HCT116 (cell line): ENCODE measurements around the gene ORM1. TPM values are rescaled to one million over a fixed set of nuclear protein-coding genes. Genes with fewer than 3 reads are reported as not detected.

ENCODE experiments used
- ATAC-seq: fragments of 200-7000 bp; cut with Tn5 transposase; 2 replicates; pipeline ENCODE4 v1.9.1; 2020; ENCODE audit warnings: mild to moderate bottlenecking, moderate library complexity
- BruUV-seq: library from RNA; stranded (reverse); fragments of 400-500 nt; replicated peaks from 2 replicates; lab custom pipeline; 2021; lab: Mats Ljungman, UMichigan
- CTCF ChIA-PET: fragments of 300-600 bp; sonication (Branson Sonifier 250); formaldehyde crosslinking; loops from one replicate; lab custom pipeline; 2021; ENCODE audit warnings: antibody characterized with exemption; lab: Charles Lee
- POLR2A ChIA-PET: fragments of 300-600, 350-600 bp; sonication (Branson Sonifier 250); formaldehyde crosslinking; loops from one replicate; lab custom pipeline; 2021; ENCODE audit warnings: antibody characterized with exemption; lab: Charles Lee
- RAD21 ChIA-PET, 2 experiments: fragments of 300-600 bp; sonication (Branson Sonifier 250); formaldehyde crosslinking; loops; one replicate each; lab custom pipeline; 2023; ENCODE audit warnings: low total read pairs in 2 of 2; ENCODE audit not compliant: uncharacterized antibody in 2 of 2, unreplicated experiment in 2 of 2, low non-redundant PET in 1 of 2; lab: Charles Lee
- DNase-seq: peaks from one replicate; pipeline ENCODE4 v3.0.0-alpha.2; 2010; ENCODE audit warnings: low read depth, low spot score
- H2AFZ ChIP-seq: fragments of 200-600 bp; shearing (Covaris generic), sonication (generic); 2 replicates; pipeline ENCODE4 v1.6.1; 2017; ENCODE audit warnings: low read depth, mixed run types, mixed read lengths, antibody characterized with exemption, low read length; ENCODE audit not compliant: poor library complexity, severe bottlenecking
- H3K27ac ChIP-seq: 2 replicates; pipeline ENCODE4 v1.5.1; 2012; ENCODE audit warnings: low read depth, low read length
- H3K27me3 ChIP-seq: fragments of 200-600 bp; sonication (generic); 2 replicates; pipeline ENCODE4 v1.6.1; 2016; ENCODE audit warnings: mixed run types, low read length, mixed read lengths; ENCODE audit not compliant: insufficient read depth
- H3K36me3 ChIP-seq, 2 experiments: fragments of 200-500 bp in 1 of 2; fragments of 200-600 bp in 1 of 2; sonication (Bioruptor generic) in 1 of 2; sonication (generic) in 1 of 2; 2 replicates each; pipeline versions ENCODE4 v1.5.1 to v1.6.1; 2014 to 2016; ENCODE audit warnings: low read length in 2 of 2, inconsistent platforms in 1 of 2, mixed read lengths in 1 of 2, mixed run types in 1 of 2; ENCODE audit not compliant: insufficient read depth in 2 of 2, control insufficient read depth in 1 of 2
- H3K4me1 ChIP-seq, 2 experiments: fragments of 200-600 bp in 1 of 2; sonication (generic) in 1 of 2; 2 replicates each; pipeline versions ENCODE4 v1.5.1 to v1.6.1; 2012 to 2017; ENCODE audit warnings: low read length in 2 of 2, inconsistent platforms in 1 of 2, mild to moderate bottlenecking in 1 of 2, mixed read lengths in 1 of 2, mixed run types in 1 of 2, moderate library complexity in 1 of 2; ENCODE audit not compliant: insufficient read depth in 2 of 2, control insufficient read depth in 1 of 2
- H3K4me2 ChIP-seq: fragments of 200-600 bp; sonication (generic); 2 replicates; pipeline ENCODE4 v1.6.1; 2017; ENCODE audit warnings: mixed run types, low read length, mixed read lengths
- H3K4me3 ChIP-seq, 2 experiments: fragments of 200-600 bp in 1 of 2; sonication (generic) in 1 of 2; replicated peaks in 1 of 2; 2 replicates each; pipeline ENCODE4 v1.5.1; 2011 to 2016; ENCODE audit warnings: low read length in 2 of 2, control low read depth in 1 of 2, low read depth in 1 of 2, mild to moderate bottlenecking in 1 of 2, mixed read lengths in 1 of 2, mixed run types in 1 of 2
- H3K79me2 ChIP-seq: fragments of 200-600 bp; sonication (generic); 2 replicates; pipeline ENCODE4 v1.6.1; 2017; ENCODE audit warnings: mild to moderate bottlenecking, mixed run types, low read length, moderate library complexity, mixed read lengths; ENCODE audit not compliant: insufficient read depth
- H3K9ac ChIP-seq: fragments of 200-600 bp; sonication (generic); 2 replicates; pipeline ENCODE4 v1.6.1; 2016; ENCODE audit warnings: low read length, mixed read lengths
- H3K9me2 ChIP-seq: fragments of 200-600 bp; sonication (generic), shearing (Covaris generic); 2 replicates; pipeline ENCODE4 v1.6.1; 2017; ENCODE audit warnings: mixed run types, mild to moderate bottlenecking, moderate library complexity; ENCODE audit not compliant: insufficient read depth
- H3K9me3 ChIP-seq, 2 experiments: fragments of 200-500 bp in 1 of 2; fragments of 200-600 bp in 1 of 2; sonication (Bioruptor generic) in 1 of 2; sonication (generic) in 1 of 2; 2 replicates each; pipeline ENCODE4 v1.6.1; 2014 to 2017; ENCODE audit warnings: low read length in 2 of 2, mixed read lengths in 2 of 2, inconsistent platforms in 1 of 2, low read depth in 1 of 2, mild to moderate bottlenecking in 1 of 2, mixed run types in 1 of 2, moderate library complexity in 1 of 2; ENCODE audit not compliant: control insufficient read depth in 1 of 2, insufficient read depth in 1 of 2
- H4K20me1 ChIP-seq: fragments of 200-600 bp; sonication (generic), shearing (Covaris generic); 2 replicates; pipeline ENCODE4 v1.6.1; 2017; ENCODE audit warnings: mixed run types, mild to moderate bottlenecking, moderate library complexity; ENCODE audit not compliant: insufficient read depth
- CBX3 ChIP-seq: IDR thresholded peaks from 2 replicates; pipeline ENCODE4 v1.6.1; 2012; ENCODE audit warnings: low read depth
- EGR1 ChIP-seq: IDR thresholded peaks from 2 replicates; pipeline ENCODE4 v1.6.1; 2012; ENCODE audit warnings: low read depth
- ELF1 ChIP-seq: IDR thresholded peaks from 2 replicates; pipeline ENCODE4 v1.6.1; 2012; ENCODE audit warnings: low read depth, borderline replicate concordance
- EZH2phosphoT487 ChIP-seq: fragments of 200-600 bp; IDR thresholded peaks from 2 replicates; pipeline ENCODE4 v1.6.1; 2018; ENCODE audit warnings: antibody characterized with exemption, borderline replicate concordance
- FOSL1 ChIP-seq: IDR thresholded peaks from 2 replicates; pipeline ENCODE4 v1.6.1; 2012; ENCODE audit warnings: low read depth
- JUND ChIP-seq: IDR thresholded peaks from 2 replicates; pipeline ENCODE4 v1.6.1; 2012
- POLR2A ChIP-seq: IDR thresholded peaks from 2 replicates; pipeline ENCODE4 v1.7.0; 2011; ENCODE audit warnings: borderline replicate concordance; ENCODE audit not compliant: insufficient read depth, insufficient read length; ENCODE audit errors: extremely low read depth
- RAD21 ChIP-seq: IDR thresholded peaks from 2 replicates; pipeline ENCODE4 v1.6.1; 2012; ENCODE audit warnings: low read depth, mild to moderate bottlenecking
- SP1 ChIP-seq: IDR thresholded peaks from 2 replicates; pipeline ENCODE4 v1.6.1; 2012; ENCODE audit warnings: low read depth
- SRF ChIP-seq: IDR thresholded peaks from 2 replicates; pipeline ENCODE4 v1.6.1; 2012; ENCODE audit warnings: low read depth
- YY1 ChIP-seq: IDR thresholded peaks from 2 replicates; pipeline ENCODE4 v1.6.1; 2011; ENCODE audit warnings: low read length, low read depth, moderate library complexity, mild to moderate bottlenecking; ENCODE audit not compliant: insufficient replicate concordance; ENCODE audit errors: extremely low read depth
- ZFX ChIP-seq: fragments of 450-650 bp; IDR thresholded peaks from 2 replicates; pipeline ENCODE4 v1.6.1; 2017
- ZNF274 ChIP-seq: fragments of 200-500 bp; sonication (Bioruptor generic); IDR thresholded peaks from 2 replicates; pipeline ENCODE4 v1.6.1; 2014; ENCODE audit warnings: mild to moderate bottlenecking, low read depth, low read length, inconsistent platforms
- intact Hi-C: fragments of 100-400 bp; cut with micrococcal nuclease; formaldehyde crosslinking; loops from 2 replicates; pipeline ENCODE4 v1.10.0; 2022
- total RNA-seq: library from RNA; stranded (reverse); gene quantifications from one replicate; pipeline ENCODE4 v1.2.1, GENCODE V29; 2021; ENCODE audit not compliant: unreplicated experiment
- TF ChIP-seq, protein P1 (sequence below): IDR thresholded peaks from 2 replicates; pipeline ENCODE4 v1.6.1; 2012
- TF ChIP-seq, protein P2 (sequence below): IDR thresholded peaks from 2 replicates; pipeline ENCODE4 v1.6.1; 2012
- TF ChIP-seq, protein P3 (sequence below), 3 experiments: fragments of 200-600 bp in 1 of 3; sonication (generic) in 1 of 3; IDR thresholded peaks in 2 of 3; conservative IDR thresholded peaks in 1 of 3; 2 replicates each; pipeline ENCODE4 v1.5.1; 2012 to 2017; ENCODE audit warnings: low read depth in 2 of 3, low read length in 2 of 3, antibody characterized with exemption in 1 of 3, borderline replicate concordance in 1 of 3, control low read depth in 1 of 3, mild to moderate bottlenecking in 1 of 3, mixed read lengths in 1 of 3, mixed run types in 1 of 3, moderate library complexity in 1 of 3; ENCODE audit not compliant: insufficient read depth in 1 of 3

The ORM1 gene
- total RNA-seq, 1 experiment from 2014 or later = 5.6 TPM

DNA sequence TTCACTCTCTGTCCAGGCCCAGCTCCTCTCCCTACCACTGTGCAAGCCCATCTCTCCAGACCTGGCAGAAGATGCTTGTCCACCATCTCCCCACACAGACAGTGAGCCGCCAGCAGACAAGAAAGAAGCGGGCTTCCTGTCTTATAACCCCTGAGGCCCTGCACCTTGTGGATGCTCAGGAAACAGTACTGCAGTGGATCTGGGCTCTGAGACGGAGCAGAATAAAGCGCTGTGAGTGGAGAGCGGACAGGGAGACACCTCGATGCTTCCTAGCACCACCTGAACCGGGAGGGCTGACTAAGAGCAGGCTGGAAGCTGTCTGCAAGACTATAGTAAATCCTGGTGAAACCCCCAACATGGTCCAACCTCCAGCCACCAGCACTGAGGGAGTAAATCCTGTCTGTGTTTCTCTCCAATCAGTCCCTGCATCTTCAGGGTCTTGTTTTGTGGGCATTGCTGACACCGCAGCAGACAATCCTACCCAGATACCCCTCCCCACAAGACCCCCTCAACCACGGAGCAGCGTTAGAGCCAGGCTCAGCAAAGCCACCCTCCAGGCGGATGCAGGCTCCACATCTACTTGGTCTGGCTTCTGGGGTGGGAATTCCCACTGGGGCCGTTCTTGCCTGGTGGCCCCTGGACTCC lies 25.5 kb downstream of the ORM1 start:
- H3K4me1 ChIP-seq = peaks cover 11 to 15% of the 10 kb centered on the region in 2 experiments; a peak in 3 of 4 replicates
- BruUV-seq = no TSS peak
- H4K20me1 ChIP-seq = no peaks in the 10 kb centered on the region
- RAD21 ChIA-PET = no interaction called here
- H3K9ac ChIP-seq = no peak overlapping the region
- no peaks in the 10 kb centered on the region for H3K9me2 ChIP-seq
- H2AFZ ChIP-seq = no peak overlapping the region
- no peaks in the 10 kb centered on the region for H3K9me3 ChIP-seq
- H3K27me3 ChIP-seq = no peaks in the 10 kb centered on the region
- H3K79me2 ChIP-seq = no peaks in the 10 kb centered on the region
- peak; percentile 7; the same call in 1 of the 2 replicates for ATAC-seq
- DNase-seq = no peak
- no peak overlapping the region for H3K27ac ChIP-seq
- intact Hi-C loops = no loop called here
- TF ChIP-seq EZH2phosphoT487 = no peak
- TF ChIP-seq JUND = no peak
- no peak for TF ChIP-seq CBX3
- no peak for TF ChIP-seq ZNF274
- TF ChIP-seq, protein P1, sequence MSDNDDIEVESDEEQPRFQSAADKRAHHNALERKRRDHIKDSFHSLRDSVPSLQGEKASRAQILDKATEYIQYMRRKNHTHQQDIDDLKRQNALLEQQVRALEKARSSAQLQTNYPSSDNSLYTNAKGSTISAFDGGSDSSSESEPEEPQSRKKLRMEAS = no peak
- no peak for TF ChIP-seq RAD21
- TF ChIP-seq, protein P2, sequence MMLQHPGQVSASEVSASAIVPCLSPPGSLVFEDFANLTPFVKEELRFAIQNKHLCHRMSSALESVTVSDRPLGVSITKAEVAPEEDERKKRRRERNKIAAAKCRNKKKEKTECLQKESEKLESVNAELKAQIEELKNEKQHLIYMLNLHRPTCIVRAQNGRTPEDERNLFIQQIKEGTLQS = no peak
- TF ChIP-seq SRF = no peak
- TF ChIP-seq, all 23 proteins: peak for 0
- Histone ChIP-seq H3K36me3 (peaks cover 0 to 4% of the 10 kb centered on the region in 2 experiments; a peak in 2 of 4 replicates), H3K4me2 (peak overlapping the region; percentile 63), H3K4me3 (no peak overlapping the region)
- ChIA-PET POLR2A (no interaction called here), CTCF (no interaction called here)

DNA sequence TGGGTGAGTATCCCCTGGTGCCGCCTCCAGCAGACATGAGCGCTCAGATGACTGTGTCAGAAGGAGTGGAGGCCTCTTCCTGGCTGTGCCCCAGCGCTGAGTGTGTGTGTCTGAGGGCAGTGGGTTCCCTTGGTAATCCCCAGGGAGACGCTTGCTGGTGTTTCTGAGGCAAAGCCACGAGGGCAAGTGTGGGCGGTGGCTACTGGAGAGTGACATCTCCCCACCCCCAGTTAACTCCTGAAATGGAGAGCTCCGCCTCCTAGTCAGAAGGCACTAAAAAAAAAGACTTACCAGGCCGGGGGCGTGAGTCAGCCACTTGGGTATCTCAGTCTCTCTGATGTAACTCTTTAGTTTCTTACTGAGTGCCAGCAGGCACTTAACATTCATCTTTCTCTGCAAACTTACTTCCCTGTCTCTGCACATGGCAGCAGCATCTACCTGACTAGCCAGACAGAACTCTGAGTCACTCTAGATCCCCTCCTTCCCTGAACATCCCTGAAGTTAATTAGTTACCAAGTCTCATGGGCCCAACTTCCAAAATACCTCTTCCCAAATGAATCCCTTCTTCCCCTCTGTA lies 26.1 kb downstream of the ORM1 start:
- no peak overlapping the region for H3K4me3 ChIP-seq
- peak overlapping the region; percentile 63 for H3K4me2 ChIP-seq
- POLR2A ChIA-PET = no interaction called here
- no peak overlapping the region for H3K9ac ChIP-seq
- H3K79me2 ChIP-seq = no peaks in the 10 kb centered on the region
- peaks cover 0 to 3% of the 10 kb centered on the region in 2 experiments; a peak in 1 of 4 replicates for H3K36me3 ChIP-seq
- H4K20me1 ChIP-seq = no peaks in the 10 kb centered on the region
- no peaks in the 10 kb centered on the region for H3K9me2 ChIP-seq
- intact Hi-C loops = no loop called here
- 0 out of 2 replicates have a peak overlapping the region, but pooled peaks have one; percentile 15 for H3K27ac ChIP-seq
- CTCF ChIA-PET = no interaction called here
- DNase-seq = peak; percentile 36
- H3K27me3 ChIP-seq = no peaks in the 10 kb centered on the region
- RAD21 ChIA-PET = no interaction called here
- peaks cover 11 to 15% of the 10 kb centered on the region in 2 experiments; a peak in 3 of 4 replicates for H3K4me1 ChIP-seq
- ATAC-seq = peak; percentile 89
- BruUV-seq = no TSS peak
- no peak overlapping the region for H2AFZ ChIP-seq
- no peaks in the 10 kb centered on the region for H3K9me3 ChIP-seq
- TF ChIP-seq ELF1 = no peak
- no peak for TF ChIP-seq ZNF274
- 0 out of 2 replicates have a peak, but pooled peaks have one; percentile 32 for TF ChIP-seq SRF
- TF ChIP-seq EZH2phosphoT487 = no peak
- peak; percentile 79 for TF ChIP-seq EGR1
- TF ChIP-seq ZFX = no peak
- no peak for TF ChIP-seq YY1
- TF ChIP-seq, protein P2 = no peak
- TF ChIP-seq FOSL1 = peak; percentile 42; the same call in 1 of the 2 replicates
- TF ChIP-seq POLR2A = no peak
- TF ChIP-seq JUND = peak; percentile 51
- TF ChIP-seq, protein P1 = no peak
- peak; percentile 7; the same call in 1 of the 2 replicates for TF ChIP-seq SP1
- TF ChIP-seq, protein P3, sequence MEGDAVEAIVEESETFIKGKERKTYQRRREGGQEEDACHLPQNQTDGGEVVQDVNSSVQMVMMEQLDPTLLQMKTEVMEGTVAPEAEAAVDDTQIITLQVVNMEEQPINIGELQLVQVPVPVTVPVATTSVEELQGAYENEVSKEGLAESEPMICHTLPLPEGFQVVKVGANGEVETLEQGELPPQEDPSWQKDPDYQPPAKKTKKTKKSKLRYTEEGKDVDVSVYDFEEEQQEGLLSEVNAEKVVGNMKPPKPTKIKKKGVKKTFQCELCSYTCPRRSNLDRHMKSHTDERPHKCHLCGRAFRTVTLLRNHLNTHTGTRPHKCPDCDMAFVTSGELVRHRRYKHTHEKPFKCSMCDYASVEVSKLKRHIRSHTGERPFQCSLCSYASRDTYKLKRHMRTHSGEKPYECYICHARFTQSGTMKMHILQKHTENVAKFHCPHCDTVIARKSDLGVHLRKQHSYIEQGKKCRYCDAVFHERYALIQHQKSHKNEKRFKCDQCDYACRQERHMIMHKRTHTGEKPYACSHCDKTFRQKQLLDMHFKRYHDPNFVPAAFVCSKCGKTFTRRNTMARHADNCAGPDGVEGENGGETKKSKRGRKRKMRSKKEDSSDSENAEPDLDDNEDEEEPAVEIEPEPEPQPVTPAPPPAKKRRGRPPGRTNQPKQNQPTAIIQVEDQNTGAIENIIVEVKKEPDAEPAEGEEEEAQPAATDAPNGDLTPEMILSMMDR (IDR thresholded peaks at IDR 0.05 in 2 of 3, conservative IDR thresholded peaks at IDR 0.05 in 1 of 3; ENCODE audit: borderline replicate concordance in 1 of 3, insufficient read depth in 1 of 3, low read depth in 2 of 3, low read length in 2 of 3) = no peak
